Measurements from ENCODE around the gene CC2D1A. TPM values are rescaled to one million over a fixed set of nuclear protein-coding genes. Genes with fewer than 3 reads are reported as not detected.

The CC2D1A gene
- total RNA-seq, 2 experiments from 2014 or later = 23.3 to 44.0 TPM

DNA sequence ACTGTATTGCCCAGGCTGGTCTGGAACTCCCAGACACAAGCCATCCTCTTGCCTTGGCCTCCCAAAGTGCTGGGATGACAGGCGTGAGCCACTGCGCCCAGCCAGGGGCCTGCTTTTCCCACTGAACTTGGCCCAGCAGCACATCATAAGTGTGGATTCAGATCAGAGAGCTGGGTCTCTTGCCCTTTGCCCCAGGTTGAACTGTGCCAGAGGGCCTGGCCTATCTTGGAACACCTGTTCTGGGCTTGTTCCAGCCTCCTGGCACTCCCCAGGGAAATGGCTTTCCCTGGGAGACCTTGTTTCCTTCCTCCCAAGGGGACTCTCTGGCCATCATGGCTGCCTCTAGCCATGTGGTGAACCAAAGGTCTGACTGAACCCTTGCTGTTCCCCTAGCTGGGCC is 3.4 kb downstream of the CC2D1A start:
- H3K4me3 ChIP-seq (ENCODE audit: low read depth, low read length, poor library complexity, severe bottlenecking) = no peak overlapping the region
- BruUV-seq (replicated peaks) = no TSS peak
- DNase-seq (ENCODE audit: low spot score) = no peak
- no peak overlapping the region for H2AFZ ChIP-seq (ENCODE audit: low read length)
- H3K9me3 ChIP-seq (ENCODE audit: low read length) = no peaks in the 10 kb centered on the region
- CTCF ChIA-PET (ENCODE audit: unreplicated experiment) = no interaction called here
- intact Hi-C loops (cut with micrococcal nuclease; ENCODE audit: unreplicated experiment) = no loop called here
- H3K4me1 ChIP-seq (ENCODE audit: insufficient read depth, low read length, poor library complexity, severe bottlenecking) = peaks cover 11% of the 10 kb centered on the region
- TF ChIP-seq, protein P1, sequence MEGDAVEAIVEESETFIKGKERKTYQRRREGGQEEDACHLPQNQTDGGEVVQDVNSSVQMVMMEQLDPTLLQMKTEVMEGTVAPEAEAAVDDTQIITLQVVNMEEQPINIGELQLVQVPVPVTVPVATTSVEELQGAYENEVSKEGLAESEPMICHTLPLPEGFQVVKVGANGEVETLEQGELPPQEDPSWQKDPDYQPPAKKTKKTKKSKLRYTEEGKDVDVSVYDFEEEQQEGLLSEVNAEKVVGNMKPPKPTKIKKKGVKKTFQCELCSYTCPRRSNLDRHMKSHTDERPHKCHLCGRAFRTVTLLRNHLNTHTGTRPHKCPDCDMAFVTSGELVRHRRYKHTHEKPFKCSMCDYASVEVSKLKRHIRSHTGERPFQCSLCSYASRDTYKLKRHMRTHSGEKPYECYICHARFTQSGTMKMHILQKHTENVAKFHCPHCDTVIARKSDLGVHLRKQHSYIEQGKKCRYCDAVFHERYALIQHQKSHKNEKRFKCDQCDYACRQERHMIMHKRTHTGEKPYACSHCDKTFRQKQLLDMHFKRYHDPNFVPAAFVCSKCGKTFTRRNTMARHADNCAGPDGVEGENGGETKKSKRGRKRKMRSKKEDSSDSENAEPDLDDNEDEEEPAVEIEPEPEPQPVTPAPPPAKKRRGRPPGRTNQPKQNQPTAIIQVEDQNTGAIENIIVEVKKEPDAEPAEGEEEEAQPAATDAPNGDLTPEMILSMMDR (conservative IDR thresholded peaks at IDR 0.05; ENCODE audit: low read length) = no peak
- no peak for TF ChIP-seq EZH2phosphoT487 (IDR thresholded peaks at IDR 0.05; ENCODE audit: borderline replicate concordance, low read depth, low read length)
- no peaks in the 10 kb centered on the region for H3K9me2 ChIP-seq (ENCODE audit: insufficient read depth, low read length)
- no peaks in the 10 kb centered on the region for H4K20me1 ChIP-seq (ENCODE audit: insufficient read depth, low read length)
- H3K36me3 ChIP-seq (ENCODE audit: insufficient read depth, low read length) = peaks cover 34% of the 10 kb centered on the region
- POLR2A ChIA-PET = interaction anchor here (0.6 to 0.7 kb wide), 2 partner anchors 197 to 277 kb away, joined by 3 read pairs; no protein-coding TSS in a partner anchor
- peaks cover 5% of the 10 kb centered on the region; the same call in 1 of the 2 replicates for H3K79me2 ChIP-seq (ENCODE audit: insufficient read depth, low read depth, low read length)
- no peak overlapping the region for H3K4me2 ChIP-seq (ENCODE audit: low read length)
- no peak overlapping the region for H3K27ac ChIP-seq (ENCODE audit: low read depth, low read length, poor library complexity, severe bottlenecking)

DNA sequence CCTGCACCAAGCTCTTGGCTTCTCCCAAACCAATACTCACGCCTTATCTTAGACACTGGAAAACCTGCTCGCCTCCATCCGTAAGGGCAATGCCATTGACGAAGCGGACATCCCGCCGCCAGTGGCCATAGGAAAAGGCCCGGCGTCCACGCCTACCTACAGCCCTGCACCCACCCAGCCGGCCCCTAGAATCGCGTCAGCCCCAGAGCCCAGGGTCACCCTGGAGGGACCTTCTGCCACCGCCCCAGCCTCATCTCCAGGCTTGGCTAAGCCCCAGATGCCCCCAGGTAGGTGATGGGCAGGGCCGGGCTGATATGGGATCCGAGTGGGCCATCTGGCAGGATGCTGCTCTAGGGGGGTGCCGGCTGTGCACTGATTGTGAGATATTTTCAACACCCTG is 7.4 kb downstream of the CC2D1A start:
- no TSS peak for BruUV-seq (replicated peaks)
- Histone ChIP-seq H3K27ac (ENCODE audit: low read depth, low read length, poor library complexity, severe bottlenecking) (no peak overlapping the region), H3K9me2 (ENCODE audit: insufficient read depth, low read length) (no peaks in the 10 kb centered on the region), H2AFZ (ENCODE audit: low read length) (no peak overlapping the region), H3K36me3 (ENCODE audit: insufficient read depth, low read length) (peaks cover 59% of the 10 kb centered on the region), H3K4me1 (ENCODE audit: insufficient read depth, low read length, poor library complexity, severe bottlenecking) (no peaks in the 10 kb centered on the region), H4K20me1 (ENCODE audit: insufficient read depth, low read length) (no peaks in the 10 kb centered on the region), H3K79me2 (ENCODE audit: insufficient read depth, low read depth, low read length) (no peaks in the 10 kb centered on the region), H3K9me3 (ENCODE audit: low read length) (no peaks in the 10 kb centered on the region), H3K4me3 (ENCODE audit: low read depth, low read length, poor library complexity, severe bottlenecking) (no peak overlapping the region), H3K4me2 (ENCODE audit: low read length) (no peak overlapping the region)
- no peak for DNase-seq (ENCODE audit: low spot score)
- intact Hi-C loops (cut with micrococcal nuclease; ENCODE audit: unreplicated experiment) = no loop called here
- TF ChIP-seq, protein P1 (conservative IDR thresholded peaks at IDR 0.05; ENCODE audit: low read length) = no peak
- TF ChIP-seq EZH2phosphoT487 (IDR thresholded peaks at IDR 0.05; ENCODE audit: borderline replicate concordance, low read depth, low read length) = no peak
- POLR2A ChIA-PET = no interaction called here
- CTCF ChIA-PET (ENCODE audit: unreplicated experiment) = no interaction called here

DNA sequence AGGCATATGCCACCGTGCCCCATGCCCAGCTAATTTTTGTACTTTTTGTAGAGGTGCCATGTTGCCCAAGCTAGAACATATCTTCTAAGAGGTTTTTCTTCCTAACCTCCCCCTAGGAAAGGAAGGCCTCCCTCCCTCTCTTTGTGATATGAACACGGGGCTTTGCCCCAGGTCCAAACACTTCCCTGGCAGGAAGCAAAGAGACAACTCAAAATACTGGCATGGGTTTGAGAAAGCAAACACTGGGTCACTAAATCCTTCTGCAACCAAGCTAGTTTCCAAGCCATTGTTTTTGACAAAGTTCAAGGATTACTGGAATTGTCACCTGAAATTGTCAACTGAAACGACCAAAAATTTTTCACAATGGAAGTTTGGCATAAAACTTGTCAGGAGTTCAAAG is 8.8 kb downstream of the CC2D1A start:
- H3K79me2 ChIP-seq (ENCODE audit: insufficient read depth, low read depth, low read length) = no peaks in the 10 kb centered on the region
- H3K4me2 ChIP-seq (ENCODE audit: low read length) = no peak overlapping the region
- intact Hi-C loops (cut with micrococcal nuclease; ENCODE audit: unreplicated experiment) = no loop called here
- H3K36me3 ChIP-seq (ENCODE audit: insufficient read depth, low read length) = peaks cover 71% of the 10 kb centered on the region
- no peak overlapping the region for H3K4me3 ChIP-seq (ENCODE audit: low read depth, low read length, poor library complexity, severe bottlenecking)
- no peaks in the 10 kb centered on the region for H3K9me3 ChIP-seq (ENCODE audit: low read length)
- POLR2A ChIA-PET = no interaction called here
- no TSS peak for BruUV-seq (replicated peaks)
- TF ChIP-seq, protein P1 (conservative IDR thresholded peaks at IDR 0.05; ENCODE audit: low read length) = no peak
- no peak for TF ChIP-seq EZH2phosphoT487 (IDR thresholded peaks at IDR 0.05; ENCODE audit: borderline replicate concordance, low read depth, low read length)
- no peak overlapping the region for H2AFZ ChIP-seq (ENCODE audit: low read length)
- H3K27ac ChIP-seq (ENCODE audit: low read depth, low read length, poor library complexity, severe bottlenecking) = no peak overlapping the region
- no peaks in the 10 kb centered on the region for H3K4me1 ChIP-seq (ENCODE audit: insufficient read depth, low read length, poor library complexity, severe bottlenecking)
- no peaks in the 10 kb centered on the region for H4K20me1 ChIP-seq (ENCODE audit: insufficient read depth, low read length)
- CTCF ChIA-PET (ENCODE audit: unreplicated experiment) = no interaction called here
- H3K9me2 ChIP-seq (ENCODE audit: insufficient read depth, low read length) = no peaks in the 10 kb centered on the region
- no peak for DNase-seq (ENCODE audit: low spot score)

Data from OCI-LY7 (cell line).